GM23338 (cell line): Measurements from ENCODE around the gene ABCC1.

Experiments
- ZNF114 ChIP-seq: fragments of 250-450 bp; sonication (Bioruptor Pico); IDR thresholded peaks from 2 replicates; pipeline ENCODE4 v1.5.0; 2020; ENCODE audit warnings: mild to moderate bottlenecking, moderate library complexity
- TF ChIP-seq, protein P1 (sequence below), 2 experiments: fragments of 200-600 bp in 1 of 2; sonication (generic) in 1 of 2; conservative IDR thresholded peaks; 2 replicates each; pipeline versions ENCODE4 v1.5.1 to v1.6.1; 2016 to 2017; ENCODE audit warnings: antibody characterized with exemption in 2 of 2, low read depth in 2 of 2, mild to moderate bottlenecking in 2 of 2, moderate library complexity in 1 of 2
- TF ChIP-seq, protein P2 (sequence below): IDR thresholded peaks from one replicate; pipeline ENCODE4 v1.6.1; 2018; ENCODE audit warnings: antibody characterized with exemption; ENCODE audit not compliant: unreplicated experiment

DNA sequence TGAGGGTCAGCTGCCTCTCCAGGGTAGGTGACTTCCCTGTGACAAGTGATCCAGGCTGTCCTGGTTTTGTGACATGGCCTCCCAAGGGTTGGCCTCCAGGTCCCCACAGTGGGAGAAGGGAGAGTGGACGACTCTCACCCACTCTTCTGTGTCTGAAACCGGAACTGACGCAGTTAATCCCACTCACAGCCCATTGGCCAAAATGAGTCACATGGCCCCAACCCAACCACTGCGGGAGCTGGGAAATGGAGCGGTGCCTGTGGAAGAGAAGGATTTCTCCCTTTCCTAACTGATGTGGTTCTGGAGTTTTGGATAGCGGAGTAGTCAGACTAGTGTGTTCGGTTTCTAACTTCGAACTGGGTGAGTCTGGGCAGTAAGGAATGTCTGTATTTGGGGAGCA is 194.5 kb downstream of the ABCC1 start:
- no peak for TF ChIP-seq ZNF114 (CRISPR knock-in tag)
- TF ChIP-seq, protein P1, sequence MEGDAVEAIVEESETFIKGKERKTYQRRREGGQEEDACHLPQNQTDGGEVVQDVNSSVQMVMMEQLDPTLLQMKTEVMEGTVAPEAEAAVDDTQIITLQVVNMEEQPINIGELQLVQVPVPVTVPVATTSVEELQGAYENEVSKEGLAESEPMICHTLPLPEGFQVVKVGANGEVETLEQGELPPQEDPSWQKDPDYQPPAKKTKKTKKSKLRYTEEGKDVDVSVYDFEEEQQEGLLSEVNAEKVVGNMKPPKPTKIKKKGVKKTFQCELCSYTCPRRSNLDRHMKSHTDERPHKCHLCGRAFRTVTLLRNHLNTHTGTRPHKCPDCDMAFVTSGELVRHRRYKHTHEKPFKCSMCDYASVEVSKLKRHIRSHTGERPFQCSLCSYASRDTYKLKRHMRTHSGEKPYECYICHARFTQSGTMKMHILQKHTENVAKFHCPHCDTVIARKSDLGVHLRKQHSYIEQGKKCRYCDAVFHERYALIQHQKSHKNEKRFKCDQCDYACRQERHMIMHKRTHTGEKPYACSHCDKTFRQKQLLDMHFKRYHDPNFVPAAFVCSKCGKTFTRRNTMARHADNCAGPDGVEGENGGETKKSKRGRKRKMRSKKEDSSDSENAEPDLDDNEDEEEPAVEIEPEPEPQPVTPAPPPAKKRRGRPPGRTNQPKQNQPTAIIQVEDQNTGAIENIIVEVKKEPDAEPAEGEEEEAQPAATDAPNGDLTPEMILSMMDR (conservative IDR thresholded peaks at IDR 0.05; ENCODE audit: low read depth in 2 of 2): no peak
- TF ChIP-seq, protein P2, sequence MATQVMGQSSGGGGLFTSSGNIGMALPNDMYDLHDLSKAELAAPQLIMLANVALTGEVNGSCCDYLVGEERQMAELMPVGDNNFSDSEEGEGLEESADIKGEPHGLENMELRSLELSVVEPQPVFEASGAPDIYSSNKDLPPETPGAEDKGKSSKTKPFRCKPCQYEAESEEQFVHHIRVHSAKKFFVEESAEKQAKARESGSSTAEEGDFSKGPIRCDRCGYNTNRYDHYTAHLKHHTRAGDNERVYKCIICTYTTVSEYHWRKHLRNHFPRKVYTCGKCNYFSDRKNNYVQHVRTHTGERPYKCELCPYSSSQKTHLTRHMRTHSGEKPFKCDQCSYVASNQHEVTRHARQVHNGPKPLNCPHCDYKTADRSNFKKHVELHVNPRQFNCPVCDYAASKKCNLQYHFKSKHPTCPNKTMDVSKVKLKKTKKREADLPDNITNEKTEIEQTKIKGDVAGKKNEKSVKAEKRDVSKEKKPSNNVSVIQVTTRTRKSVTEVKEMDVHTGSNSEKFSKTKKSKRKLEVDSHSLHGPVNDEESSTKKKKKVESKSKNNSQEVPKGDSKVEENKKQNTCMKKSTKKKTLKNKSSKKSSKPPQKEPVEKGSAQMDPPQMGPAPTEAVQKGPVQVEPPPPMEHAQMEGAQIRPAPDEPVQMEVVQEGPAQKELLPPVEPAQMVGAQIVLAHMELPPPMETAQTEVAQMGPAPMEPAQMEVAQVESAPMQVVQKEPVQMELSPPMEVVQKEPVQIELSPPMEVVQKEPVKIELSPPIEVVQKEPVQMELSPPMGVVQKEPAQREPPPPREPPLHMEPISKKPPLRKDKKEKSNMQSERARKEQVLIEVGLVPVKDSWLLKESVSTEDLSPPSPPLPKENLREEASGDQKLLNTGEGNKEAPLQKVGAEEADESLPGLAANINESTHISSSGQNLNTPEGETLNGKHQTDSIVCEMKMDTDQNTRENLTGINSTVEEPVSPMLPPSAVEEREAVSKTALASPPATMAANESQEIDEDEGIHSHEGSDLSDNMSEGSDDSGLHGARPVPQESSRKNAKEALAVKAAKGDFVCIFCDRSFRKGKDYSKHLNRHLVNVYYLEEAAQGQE: no peak
